Lower lobe of right lung (tissue), 2 donors: ENCODE measurements around the gene APOL4. TPM values are rescaled to one million over a fixed set of nuclear protein-coding genes. Genes with fewer than 3 reads are reported as not detected.
A peak's percentile ranks its signal among the peaks of the same experiment; 100 is the strongest.

Source experiments
- ATAC-seq, 2 donors: fragments of 200-7000 bp; cut with Tn5 transposase; one replicate each; pipeline ENCODE4 v1.9.1; 2020 to 2022; ENCODE audit warnings: mild to moderate bottlenecking in 2 of 2, moderate library complexity in 2 of 2
- DNase-seq: peaks from one replicate; pipeline ENCODE4 v3.0.0-alpha.2; 2020
- H3K27ac ChIP-seq: fragments of 200-600 bp; one replicate; pipeline ENCODE4 v1.8.0; 2022
- H3K27me3 ChIP-seq: fragments of 200-600 bp; one replicate; pipeline ENCODE4 v1.8.0; 2022; ENCODE audit warnings: low read depth
- H3K36me3 ChIP-seq: fragments of 200-600 bp; one replicate; pipeline ENCODE4 v1.8.0; 2022; ENCODE audit warnings: mild to moderate bottlenecking
- H3K4me1 ChIP-seq: fragments of 200-600 bp; one replicate; pipeline ENCODE4 v1.8.0; 2022
- H3K4me3 ChIP-seq: fragments of 200-600 bp; one replicate; pipeline ENCODE4 v1.8.0; 2022; ENCODE audit warnings: mild to moderate bottlenecking
- H3K9me3 ChIP-seq: fragments of 200-600 bp; one replicate; pipeline ENCODE4 v1.8.0; 2022
- intact Hi-C: fragments of 100-400 bp; cut with DNase I; formaldehyde crosslinking; loops from one replicate; pipeline ENCODE4 v1.11.0; 2022
- total RNA-seq: library from RNA; stranded (reverse); fragmentation: NEBNext Ultra II Directional; extraction: Animal tissue kit (Norgen Biotek cat#: 25700); gene quantifications from one replicate; pipeline ENCODE4 v1.2.1, GENCODE V29; 2021
- TF ChIP-seq, protein P1 (sequence below): fragments of 200-600 bp; IDR thresholded peaks from one replicate; pipeline ENCODE4 v1.8.0; 2022; ENCODE audit warnings: antibody characterized with exemption, mild to moderate bottlenecking
- donor health status: DM: no; HTN: yes; CAD: no; lungs with severe emphysema.

Gene APOL4
- total RNA-seq, 1 donor from 2014 or later = 29.0 TPM

DNA sequence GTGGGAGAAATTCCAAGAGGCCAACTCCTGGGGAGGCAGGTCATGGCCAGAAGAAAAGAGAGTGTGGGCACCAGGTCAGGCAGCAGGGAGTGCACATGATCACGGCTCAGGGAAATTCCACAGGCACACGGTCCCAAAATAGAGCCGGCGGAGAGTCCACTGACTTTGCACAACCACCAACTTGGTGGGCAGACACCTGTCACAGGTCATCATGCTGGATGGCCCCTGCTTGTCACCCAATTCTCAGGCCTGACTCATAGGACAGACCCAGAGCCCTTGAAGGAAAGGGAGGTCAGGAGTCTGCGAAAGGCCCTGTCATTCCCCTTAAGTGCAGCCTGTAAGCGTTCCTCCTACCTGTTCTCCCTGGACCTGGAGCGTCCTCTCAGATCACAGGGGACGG, 21.9 kb upstream of the APOL4 start:
- Histone ChIP-seq H3K4me3 (no peak overlapping the region), H3K27ac (no peak overlapping the region), H3K9me3 (no peaks in the 10 kb centered on the region), H3K36me3 (peaks cover 16% of the 10 kb centered on the region), H3K27me3 (no peaks in the 10 kb centered on the region), H3K4me1 (peaks cover 13% of the 10 kb centered on the region)
- ATAC-seq (no peak), DNase-seq (no peak)
- TF ChIP-seq, protein P1, sequence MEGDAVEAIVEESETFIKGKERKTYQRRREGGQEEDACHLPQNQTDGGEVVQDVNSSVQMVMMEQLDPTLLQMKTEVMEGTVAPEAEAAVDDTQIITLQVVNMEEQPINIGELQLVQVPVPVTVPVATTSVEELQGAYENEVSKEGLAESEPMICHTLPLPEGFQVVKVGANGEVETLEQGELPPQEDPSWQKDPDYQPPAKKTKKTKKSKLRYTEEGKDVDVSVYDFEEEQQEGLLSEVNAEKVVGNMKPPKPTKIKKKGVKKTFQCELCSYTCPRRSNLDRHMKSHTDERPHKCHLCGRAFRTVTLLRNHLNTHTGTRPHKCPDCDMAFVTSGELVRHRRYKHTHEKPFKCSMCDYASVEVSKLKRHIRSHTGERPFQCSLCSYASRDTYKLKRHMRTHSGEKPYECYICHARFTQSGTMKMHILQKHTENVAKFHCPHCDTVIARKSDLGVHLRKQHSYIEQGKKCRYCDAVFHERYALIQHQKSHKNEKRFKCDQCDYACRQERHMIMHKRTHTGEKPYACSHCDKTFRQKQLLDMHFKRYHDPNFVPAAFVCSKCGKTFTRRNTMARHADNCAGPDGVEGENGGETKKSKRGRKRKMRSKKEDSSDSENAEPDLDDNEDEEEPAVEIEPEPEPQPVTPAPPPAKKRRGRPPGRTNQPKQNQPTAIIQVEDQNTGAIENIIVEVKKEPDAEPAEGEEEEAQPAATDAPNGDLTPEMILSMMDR = no peak
- intact Hi-C loops = no loop called here

DNA sequence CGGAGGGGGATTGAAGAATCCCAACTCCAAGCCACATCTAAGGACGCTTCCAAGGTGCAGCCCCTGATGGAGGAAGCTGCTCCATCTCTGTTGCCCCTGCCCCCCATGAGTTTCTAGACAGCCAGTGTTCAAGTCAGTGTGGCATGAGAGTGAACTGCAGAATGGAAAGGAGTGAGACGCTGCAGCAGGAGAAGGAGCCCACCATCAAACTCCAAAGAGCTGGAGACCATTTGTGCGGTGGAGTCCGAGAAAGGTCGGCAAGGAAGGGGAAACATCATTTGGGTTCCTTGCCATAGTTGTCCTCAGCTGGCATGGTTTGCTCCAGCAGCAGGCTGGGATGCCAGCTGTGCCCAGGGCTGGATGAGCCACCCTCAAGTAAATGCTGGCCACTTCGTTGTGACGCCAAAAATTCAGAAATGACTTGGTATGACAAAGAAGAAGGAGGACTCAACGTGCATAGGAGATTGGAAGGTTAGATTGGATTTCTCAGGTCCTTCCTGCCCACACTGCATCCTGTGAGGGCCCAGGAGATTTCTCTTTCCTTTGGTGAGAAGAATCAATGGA, 21.4 kb upstream of the APOL4 start:
- intact Hi-C loops = no loop called here
- TF ChIP-seq, protein P1 = no peak
- no peak for ATAC-seq

DNA sequence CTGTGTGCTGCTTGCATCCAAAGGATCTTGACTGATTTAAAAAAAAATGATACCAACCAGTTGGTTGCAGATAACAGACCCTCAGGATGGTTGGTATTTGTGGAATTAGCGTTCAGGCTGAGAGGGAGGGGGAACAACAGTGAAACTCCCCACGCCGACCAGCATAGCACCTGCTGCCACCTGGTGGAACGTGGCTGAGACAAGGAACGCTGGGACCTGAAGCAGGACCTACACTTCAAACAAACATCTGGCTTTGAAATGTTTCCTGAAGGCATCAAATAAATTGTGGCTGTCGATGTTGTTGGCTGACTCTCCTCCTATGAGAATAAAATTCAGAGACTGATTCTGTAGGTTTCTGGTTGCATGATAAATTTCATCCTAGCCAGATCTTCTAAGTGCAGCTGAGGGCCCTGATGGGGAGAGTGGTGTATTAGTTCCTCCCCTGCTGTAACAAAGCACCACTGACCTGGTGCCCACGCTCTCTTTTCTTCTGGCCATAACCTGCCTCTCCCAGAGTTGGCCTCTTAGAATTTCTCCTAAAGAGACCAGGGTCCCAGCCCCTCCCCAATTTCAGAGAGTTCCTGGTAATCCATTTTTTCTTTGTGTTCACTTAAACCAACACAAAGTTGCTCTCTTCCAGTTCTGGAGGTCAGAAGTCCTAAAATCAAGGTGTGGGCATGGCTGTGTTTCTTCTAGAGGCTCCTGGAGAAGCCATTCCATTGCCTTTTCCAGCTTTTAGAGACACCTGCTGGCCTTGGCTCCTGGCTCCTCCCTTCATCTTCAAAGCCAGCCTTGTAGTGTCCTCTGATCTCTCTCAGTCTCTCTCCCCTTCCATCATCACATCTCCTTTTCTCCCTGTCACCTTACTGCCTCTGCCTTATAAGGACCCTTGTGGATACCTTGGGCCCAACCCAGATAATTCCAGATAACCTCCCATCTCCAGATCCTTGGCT, 20.5 kb upstream of the APOL4 start:
- H3K27ac ChIP-seq = no peak overlapping the region
- DNase-seq (peak; percentile 69), ATAC-seq (peak; percentile 77 to 88)
- peaks cover 13% of the 10 kb centered on the region for H3K4me1 ChIP-seq
- H3K36me3 ChIP-seq = peaks cover 1% of the 10 kb centered on the region
- intact Hi-C loops = no loop called here
- TF ChIP-seq, protein P1 = peak; percentile 68
- H3K27me3 ChIP-seq = no peaks in the 10 kb centered on the region
- H3K9me3 ChIP-seq = no peaks in the 10 kb centered on the region
- no peak overlapping the region for H3K4me3 ChIP-seq

More for the DNA sequence above, 21.4 kb upstream of the APOL4 start:
- no peak overlapping the region for H3K27ac ChIP-seq
- H3K4me3 ChIP-seq = no peak overlapping the region
- DNase-seq = no peak
- no peaks in the 10 kb centered on the region for H3K27me3 ChIP-seq
- peaks cover 13% of the 10 kb centered on the region for H3K4me1 ChIP-seq
- peaks cover 10% of the 10 kb centered on the region for H3K36me3 ChIP-seq
- H3K9me3 ChIP-seq = no peaks in the 10 kb centered on the region

DNA sequence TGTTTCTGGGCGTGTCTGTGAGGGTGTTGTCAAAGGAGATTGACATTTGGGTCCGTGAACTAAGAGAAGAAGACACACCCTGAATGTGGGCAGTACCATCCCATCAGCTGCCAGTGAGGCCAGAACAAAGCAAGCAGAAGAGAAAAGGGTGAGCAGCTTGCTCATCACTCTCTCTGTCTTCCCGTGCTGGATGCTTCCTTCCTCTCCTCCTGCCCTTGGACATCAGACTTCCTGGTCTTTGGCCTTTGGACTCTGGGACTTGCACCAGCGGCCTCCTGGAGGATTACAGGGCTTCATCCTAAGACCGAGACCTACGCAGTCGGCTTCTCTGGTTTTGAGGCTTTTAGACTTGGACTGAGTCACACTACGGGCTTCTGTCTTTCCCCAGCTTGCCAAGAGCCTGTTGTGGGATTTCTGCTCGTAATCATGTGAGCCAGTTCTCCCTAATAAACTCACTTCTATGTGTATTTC, 18.9 kb upstream of the APOL4 start:
- H3K9me3 ChIP-seq = no peaks in the 10 kb centered on the region
- H3K4me3 ChIP-seq = no peak overlapping the region
- TF ChIP-seq, protein P1 = no peak
- peak overlapping the region; percentile 14 for H3K27ac ChIP-seq
- H3K4me1 ChIP-seq = peaks cover 13% of the 10 kb centered on the region
- H3K27me3 ChIP-seq = no peaks in the 10 kb centered on the region
- intact Hi-C loops = no loop called here
- DNase-seq (no peak), ATAC-seq (peak; percentile 49 to 50)
- H3K36me3 ChIP-seq = no peaks in the 10 kb centered on the region

DNA sequence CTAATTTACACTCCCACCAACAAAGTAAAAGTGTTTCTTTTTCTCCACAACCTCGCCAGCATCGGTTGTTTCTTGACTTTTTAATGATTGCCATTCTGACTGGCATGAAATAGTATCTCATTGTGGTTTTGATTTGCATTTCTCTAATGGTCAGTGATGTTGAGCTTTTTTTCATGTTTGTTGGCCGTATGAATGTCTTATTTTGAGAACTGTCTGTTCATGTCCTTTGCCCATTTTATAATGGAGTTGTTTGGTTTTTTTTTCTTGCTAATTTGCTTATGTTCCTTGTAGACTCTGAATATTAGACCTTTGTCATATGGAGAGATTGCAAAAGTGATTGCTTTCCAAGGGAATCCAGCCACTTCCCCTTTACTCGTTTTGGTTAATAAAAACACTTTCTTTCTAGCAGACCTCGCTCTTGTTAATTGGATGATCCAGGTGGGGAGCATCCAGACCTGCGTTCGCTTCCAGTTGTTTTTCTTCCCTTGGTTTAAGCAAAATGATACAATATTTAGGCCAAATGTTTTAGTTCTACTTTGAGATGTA, 17.1 kb upstream of the APOL4 start:
- TF ChIP-seq, protein P1 = no peak
- Histone ChIP-seq H3K9me3 (no peaks in the 10 kb centered on the region), H3K27ac (no peak overlapping the region), H3K4me3 (no peak overlapping the region), H3K36me3 (no peaks in the 10 kb centered on the region), H3K4me1 (peaks cover 20% of the 10 kb centered on the region), H3K27me3 (no peaks in the 10 kb centered on the region)
- no peak for ATAC-seq
- no peak for DNase-seq
- intact Hi-C loops = no loop called here
